HepG2 (cell line): ENCODE results near the gene DAAM1. TPM values are rescaled to one million over a fixed set of nuclear protein-coding genes. Genes with fewer than 3 reads are reported as not detected.

Experiments used
- ATF1 ChIP-seq: IDR thresholded peaks from 2 replicates; pipeline ENCODE4 v1.6.1; 2016; ENCODE audit warnings: mild to moderate bottlenecking, control low read depth
- BHLHE40 ChIP-seq: IDR thresholded peaks from 2 replicates; pipeline ENCODE4 v1.6.1; 2011; ENCODE audit warnings: low read length, improper control_type of control experiment
- CCAR2 ChIP-seq: fragments of 200-400 bp; formaldehyde crosslinking; optimal IDR thresholded peaks from 2 replicates; pipeline ENCODE3; 2018; ENCODE audit warnings: low read depth, mild to moderate bottlenecking, low read length, moderate library complexity
- FOXK1 ChIP-seq: sonication (generic); formaldehyde crosslinking; IDR thresholded peaks from 2 replicates; pipeline ENCODE4 v1.4.0; 2020; ENCODE audit warnings: low read depth, missing genetic modification reagents, borderline replicate concordance
- FOXK2 ChIP-seq: fragments of 450-650 bp; IDR thresholded peaks from 2 replicates; pipeline ENCODE4 v1.6.1; 2016
- FOXO1 ChIP-seq: sonication (generic); formaldehyde crosslinking; IDR thresholded peaks from 2 replicates; pipeline ENCODE4 v1.4.0; 2020; ENCODE audit warnings: missing genetic modification reagents
- GATAD1 ChIP-seq: IDR thresholded peaks from 2 replicates; pipeline ENCODE4 v1.6.1; 2016; ENCODE audit warnings: missing genetic modification reagents, missing compliant biosample characterization
- HIVEP1 ChIP-seq: sonication (generic); formaldehyde crosslinking; IDR thresholded peaks from 2 replicates; pipeline ENCODE4 v1.4.0; 2020; ENCODE audit warnings: mild to moderate bottlenecking, missing genetic modification reagents
- PTBP1 ChIP-seq: fragments of 200-400 bp; formaldehyde crosslinking; IDR thresholded peaks from 2 replicates; pipeline ENCODE4 v1.6.1; 2018; ENCODE audit warnings: low read length, low read depth; ENCODE audit not compliant: poor library complexity, severe bottlenecking
- RARG ChIP-seq: sonication (generic); formaldehyde crosslinking; IDR thresholded peaks from 2 replicates; pipeline ENCODE4 v1.4.0; 2020; ENCODE audit warnings: low read depth, mild to moderate bottlenecking, missing genetic modification reagents
- RFXAP ChIP-seq: sonication (generic); formaldehyde crosslinking; IDR thresholded peaks from 2 replicates; pipeline ENCODE4 v1.4.0; 2020; ENCODE audit warnings: missing genetic modification reagents, borderline replicate concordance
- SETDB1 ChIP-seq: sonication (generic); formaldehyde crosslinking; IDR thresholded peaks from 2 replicates; pipeline ENCODE4 v1.5.1; 2020; ENCODE audit warnings: missing genetic modification reagents, mild to moderate bottlenecking, borderline replicate concordance
- SIN3B ChIP-seq: fragments of 150-350 bp; IDR thresholded peaks from 2 replicates; pipeline ENCODE4 v1.6.1; 2014; ENCODE audit warnings: low read length
- TARDBP ChIP-seq: sonication (generic); formaldehyde crosslinking; IDR thresholded peaks from 2 replicates; pipeline ENCODE4 v1.8.0; 2022; ENCODE audit warnings: mild to moderate bottlenecking, missing genetic modification reagents
- ZIK1 ChIP-seq: sonication (generic); formaldehyde crosslinking; IDR thresholded peaks from 2 replicates; pipeline ENCODE4 v1.5.0; 2020; ENCODE audit warnings: mild to moderate bottlenecking, low read depth, missing genetic modification reagents, borderline replicate concordance
- ZNF562 ChIP-seq: sonication (generic); formaldehyde crosslinking; IDR thresholded peaks from 2 replicates; pipeline ENCODE4 v1.8.0; 2022; ENCODE audit warnings: missing genetic modification reagents, borderline replicate concordance
- ZNF605 ChIP-seq: sonication (generic); formaldehyde crosslinking; IDR thresholded peaks from 2 replicates; pipeline ENCODE4 v1.8.0; 2022; ENCODE audit warnings: mild to moderate bottlenecking, missing genetic modification reagents
- polyA plus RNA-seq, 8 experiments: library from polyadenylated mRNA; depleted of rRNA in 3 of 8; stranded (reverse) in 7 of 8; unstranded in 1 of 8; fragments of >200 nt; fragmentation: Illumina TruSeq in 4 of 8; extraction: Trizol in 4 of 8; gene quantifications; 2 replicates each; pipeline versions ENCODE4 v1.2.1 to v1.2.3, GENCODE V29; 2011 to 2016; ENCODE audit warnings: low read depth in 4 of 8, missing spikeins in 1 of 8, mixed read lengths in 1 of 8; ENCODE audit not compliant: insufficient read depth in 1 of 8
- total RNA-seq, 5 experiments: library from RNA; depleted of rRNA; stranded (reverse); fragments of >200 nt; fragmentation: Illumina TruSeq; extraction: Trizol; gene quantifications; 2 replicates each; pipeline ENCODE4 v1.2.3, GENCODE V29; 2016; ENCODE audit warnings: low read depth in 1 of 5
- TF ChIP-seq, protein P1 (sequence below): sonication (generic); formaldehyde crosslinking; IDR thresholded peaks from 2 replicates; pipeline ENCODE4 v1.5.1; 2020; ENCODE audit warnings: mild to moderate bottlenecking, missing genetic modification reagents, moderate library complexity
- TF ChIP-seq, protein P2 (sequence below): sonication (generic); formaldehyde crosslinking; IDR thresholded peaks from 2 replicates; pipeline ENCODE4 v1.8.1; 2023; ENCODE audit warnings: missing genetic modification reagents, inconsistent platforms, borderline replicate concordance
- TF ChIP-seq, protein P3 (sequence below): sonication (generic); formaldehyde crosslinking; IDR thresholded peaks from 2 replicates; pipeline ENCODE4 v1.4.0; 2020; ENCODE audit warnings: low read depth, missing genetic modification reagents
- TF ChIP-seq, protein P4 (sequence below): sonication (generic); formaldehyde crosslinking; IDR thresholded peaks from 2 replicates; pipeline ENCODE4 v1.4.0; 2020; ENCODE audit warnings: missing genetic modification reagents, borderline replicate concordance

DAAM1 gene
- total and polyA plus RNA-seq, 2 of the 13 experiments (the other 11 are each of a cell fraction or from before 2014, with no cell fraction given): 10.9 to 24.5 TPM

DNA sequence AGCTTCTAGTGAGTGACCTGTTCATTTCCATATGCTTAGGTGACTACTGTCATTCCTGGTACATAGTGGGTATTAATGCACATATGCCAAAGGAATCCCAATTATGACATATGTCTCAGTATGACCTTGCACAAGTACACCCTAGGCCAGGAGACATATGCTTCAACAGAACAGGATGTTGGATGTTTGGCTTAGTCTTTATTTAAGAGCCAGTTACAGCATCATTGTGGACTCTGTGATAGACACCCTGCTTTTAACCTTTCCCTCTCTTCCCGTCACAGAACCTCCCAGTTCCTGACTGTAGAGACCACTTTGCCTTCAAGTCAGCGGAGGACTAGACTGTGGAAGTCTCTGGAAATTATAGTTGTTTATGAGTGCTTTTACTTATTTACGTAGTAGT lies 72.9 kb downstream of the DAAM1 start (continued):
- TF ChIP-seq TARDBP: no peak
- no peak for TF ChIP-seq CCAR2
- TF ChIP-seq FOXK2: no peak
- TF ChIP-seq RFXAP (CRISPR knock-in tag): no peak
- no peak for TF ChIP-seq ZNF562 (CRISPR knock-in tag)
- no peak for TF ChIP-seq ATF1 (CRISPR knock-in tag)
- no peak for TF ChIP-seq BHLHE40
- no peak for TF ChIP-seq SETDB1 (CRISPR knock-in tag)
- TF ChIP-seq ZIK1 (CRISPR knock-in tag): no peak
- TF ChIP-seq, protein P1, sequence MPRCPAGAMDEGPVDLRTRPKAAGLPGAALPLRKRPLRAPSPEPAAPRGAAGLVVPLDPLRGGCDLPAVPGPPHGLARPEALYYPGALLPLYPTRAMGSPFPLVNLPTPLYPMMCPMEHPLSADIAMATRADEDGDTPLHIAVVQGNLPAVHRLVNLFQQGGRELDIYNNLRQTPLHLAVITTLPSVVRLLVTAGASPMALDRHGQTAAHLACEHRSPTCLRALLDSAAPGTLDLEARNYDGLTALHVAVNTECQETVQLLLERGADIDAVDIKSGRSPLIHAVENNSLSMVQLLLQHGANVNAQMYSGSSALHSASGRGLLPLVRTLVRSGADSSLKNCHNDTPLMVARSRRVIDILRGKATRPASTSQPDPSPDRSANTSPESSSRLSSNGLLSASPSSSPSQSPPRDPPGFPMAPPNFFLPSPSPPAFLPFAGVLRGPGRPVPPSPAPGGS: no peak
- TF ChIP-seq PTBP1: no peak
- TF ChIP-seq FOXO1 (CRISPR knock-in tag): peak; percentile 24; the same call in 1 of the 2 replicates
- TF ChIP-seq ZNF605 (CRISPR knock-in tag): no peak
- no peak for TF ChIP-seq FOXK1
- no peak for TF ChIP-seq RARG (CRISPR knock-in tag)
- TF ChIP-seq, protein P2, sequence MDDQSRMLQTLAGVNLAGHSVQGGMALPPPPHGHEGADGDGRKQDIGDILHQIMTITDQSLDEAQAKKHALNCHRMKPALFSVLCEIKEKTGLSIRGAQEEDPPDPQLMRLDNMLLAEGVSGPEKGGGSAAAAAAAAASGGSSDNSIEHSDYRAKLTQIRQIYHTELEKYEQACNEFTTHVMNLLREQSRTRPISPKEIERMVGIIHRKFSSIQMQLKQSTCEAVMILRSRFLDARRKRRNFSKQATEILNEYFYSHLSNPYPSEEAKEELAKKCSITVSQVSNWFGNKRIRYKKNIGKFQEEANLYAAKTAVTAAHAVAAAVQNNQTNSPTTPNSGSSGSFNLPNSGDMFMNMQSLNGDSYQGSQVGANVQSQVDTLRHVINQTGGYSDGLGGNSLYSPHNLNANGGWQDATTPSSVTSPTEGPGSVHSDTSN (CRISPR knock-in tag): no peak
- TF ChIP-seq GATAD1: no peak
- TF ChIP-seq SIN3B: no peak
- TF ChIP-seq, protein P3, sequence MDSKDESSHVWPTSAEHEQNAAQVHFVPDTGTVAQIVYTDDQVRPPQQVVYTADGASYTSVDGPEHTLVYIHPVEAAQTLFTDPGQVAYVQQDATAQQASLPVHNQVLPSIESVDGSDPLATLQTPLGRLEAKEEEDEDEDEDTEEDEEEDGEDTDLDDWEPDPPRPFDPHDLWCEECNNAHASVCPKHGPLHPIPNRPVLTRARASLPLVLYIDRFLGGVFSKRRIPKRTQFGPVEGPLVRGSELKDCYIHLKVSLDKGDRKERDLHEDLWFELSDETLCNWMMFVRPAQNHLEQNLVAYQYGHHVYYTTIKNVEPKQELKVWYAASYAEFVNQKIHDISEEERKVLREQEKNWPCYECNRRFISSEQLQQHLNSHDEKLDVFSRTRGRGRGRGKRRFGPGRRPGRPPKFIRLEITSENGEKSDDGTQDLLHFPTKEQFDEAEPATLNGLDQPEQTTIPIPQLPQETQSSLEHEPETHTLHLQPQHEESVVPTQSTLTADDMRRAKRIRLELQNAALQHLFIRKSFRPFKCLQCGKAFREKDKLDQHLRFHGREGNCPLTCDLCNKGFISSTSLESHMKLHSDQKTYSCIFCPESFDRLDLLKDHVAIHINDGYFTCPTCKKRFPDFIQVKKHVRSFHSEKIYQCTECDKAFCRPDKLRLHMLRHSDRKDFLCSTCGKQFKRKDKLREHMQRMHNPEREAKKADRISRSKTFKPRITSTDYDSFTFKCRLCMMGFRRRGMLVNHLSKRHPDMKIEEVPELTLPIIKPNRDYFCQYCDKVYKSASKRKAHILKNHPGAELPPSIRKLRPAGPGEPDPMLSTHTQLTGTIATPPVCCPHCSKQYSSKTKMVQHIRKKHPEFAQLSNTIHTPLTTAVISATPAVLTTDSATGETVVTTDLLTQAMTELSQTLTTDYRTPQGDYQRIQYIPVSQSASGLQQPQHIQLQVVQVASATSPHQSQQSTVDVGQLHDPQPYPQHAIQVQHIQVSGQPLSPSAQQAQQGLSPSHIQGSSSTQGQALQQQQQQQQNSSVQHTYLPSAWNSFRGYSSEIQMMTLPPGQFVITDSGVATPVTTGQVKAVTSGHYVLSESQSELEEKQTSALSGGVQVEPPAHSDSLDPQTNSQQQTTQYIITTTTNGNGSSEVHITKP: no peak
- TF ChIP-seq, protein P4, sequence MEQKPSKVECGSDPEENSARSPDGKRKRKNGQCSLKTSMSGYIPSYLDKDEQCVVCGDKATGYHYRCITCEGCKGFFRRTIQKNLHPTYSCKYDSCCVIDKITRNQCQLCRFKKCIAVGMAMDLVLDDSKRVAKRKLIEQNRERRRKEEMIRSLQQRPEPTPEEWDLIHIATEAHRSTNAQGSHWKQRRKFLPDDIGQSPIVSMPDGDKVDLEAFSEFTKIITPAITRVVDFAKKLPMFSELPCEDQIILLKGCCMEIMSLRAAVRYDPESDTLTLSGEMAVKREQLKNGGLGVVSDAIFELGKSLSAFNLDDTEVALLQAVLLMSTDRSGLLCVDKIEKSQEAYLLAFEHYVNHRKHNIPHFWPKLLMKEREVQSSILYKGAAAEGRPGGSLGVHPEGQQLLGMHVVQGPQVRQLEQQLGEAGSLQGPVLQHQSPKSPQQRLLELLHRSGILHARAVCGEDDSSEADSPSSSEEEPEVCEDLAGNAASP (CRISPR knock-in tag): no peak
- TF ChIP-seq HIVEP1 (CRISPR knock-in tag): no peak
